Endothelial cell of umbilical vein (primary cell): ENCODE data around the gene CASP2. TPM values are rescaled to one million over a fixed set of nuclear protein-coding genes. Genes with fewer than 3 reads are reported as not detected.

Experiments
- Bru-seq: library from RNA; stranded (reverse); fragments of 400-500 nt; gene quantifications from one replicate; lab custom pipeline; 2021; lab: Mats Ljungman, UMichigan
- BruChase-seq, 2 experiments: library from RNA; stranded (reverse); fragments of 400-500 nt; gene quantifications; one replicate each; lab custom pipeline; 2021; lab: Mats Ljungman, UMichigan
- BruUV-seq: library from RNA; stranded (reverse); fragments of 400-500 nt; replicated peaks from 2 replicates; lab custom pipeline; 2021; lab: Mats Ljungman, UMichigan
- CTCF ChIA-PET: fragments of 300-600, 350-600 bp; sonication (Branson Sonifier 250); formaldehyde crosslinking; loops from one replicate; lab custom pipeline; 2021; ENCODE audit warnings: antibody characterized with exemption, inconsistent platforms; lab: Charles Lee
- POLR2A ChIA-PET: fragments of 300-600, 350-600 bp; sonication (Branson Sonifier 250); formaldehyde crosslinking; loops from one replicate; lab custom pipeline; 2021; ENCODE audit warnings: antibody characterized with exemption, inconsistent platforms; lab: Charles Lee
- DNase-seq: peaks from one replicate; pipeline ENCODE4 v3.0.0-alpha.2; 2011; ENCODE audit warnings: low read depth, low spot score
- FAIRE-seq: peaks from 2 replicates; lab custom pipeline; 2011; peaks lifted over from hg19 to GRCh38; lab: Jason Lieb, UNC
- H2AFZ ChIP-seq: 2 replicates; pipeline ENCODE4 v1.6.0; 2012; ENCODE audit warnings: low read depth, low read length, control low read depth, inconsistent platforms
- H3K27ac ChIP-seq: 2 replicates; pipeline ENCODE4 v1.5.1; 2011; ENCODE audit warnings: low read depth, mild to moderate bottlenecking, control low read depth, low read length, moderate library complexity; ENCODE audit not compliant: insufficient read depth
- H3K27me3 ChIP-seq, 2 experiments: 2 replicates each; pipeline versions ENCODE4 v1.6.0 to v1.6.1; 2011; ENCODE audit warnings: low read length in 2 of 2, mixed read lengths in 1 of 2; ENCODE audit not compliant: control insufficient read depth in 2 of 2, insufficient read depth in 2 of 2
- H3K36me3 ChIP-seq, 2 experiments: 2 replicates in 1 of 2; 3 replicates in 1 of 2; pipeline ENCODE4 v1.5.1; 2011; ENCODE audit warnings: low read length in 2 of 2, mild to moderate bottlenecking in 1 of 2, moderate library complexity in 1 of 2; ENCODE audit not compliant: control insufficient read depth in 2 of 2, insufficient read depth in 2 of 2; ENCODE audit errors: extremely low read depth in 1 of 2
- H3K4me1 ChIP-seq: 3 replicates; pipeline ENCODE4 v1.5.1; 2011; ENCODE audit warnings: mild to moderate bottlenecking, low read length; ENCODE audit not compliant: control insufficient read depth, insufficient read depth; ENCODE audit errors: extremely low read depth
- H3K4me2 ChIP-seq: 2 replicates; pipeline ENCODE4 v1.6.1; 2011; ENCODE audit warnings: low read length, control low read depth, mixed read lengths; ENCODE audit not compliant: insufficient read depth
- H3K4me3 ChIP-seq, 3 experiments: fragments of 200-600 bp in 1 of 3; sonication (generic), shearing (Covaris generic) in 1 of 3; replicated peaks in 1 of 3; 2 replicates each; pipeline ENCODE4 v1.5.1; 2011 to 2016; ENCODE audit warnings: control low read depth in 3 of 3, low read length in 3 of 3, mild to moderate bottlenecking in 2 of 3, inconsistent platforms in 1 of 3, low read depth in 1 of 3, moderate library complexity in 1 of 3; ENCODE audit not compliant: insufficient read depth in 1 of 3
- H3K79me2 ChIP-seq: 2 replicates; pipeline ENCODE4 v1.6.0; 2012; ENCODE audit warnings: low read length, inconsistent platforms; ENCODE audit not compliant: control insufficient read depth, insufficient read depth
- H3K9ac ChIP-seq: replicated peaks from 2 replicates; pipeline ENCODE3; 2011; ENCODE audit warnings: low read length, control low read depth; ENCODE audit not compliant: insufficient read depth; ENCODE audit errors: extremely low read depth
- H3K9me1 ChIP-seq: replicated peaks from 3 replicates; pipeline ENCODE4 v1.6.0; 2011; ENCODE audit warnings: mild to moderate bottlenecking, low read length; ENCODE audit not compliant: control insufficient read depth, insufficient read depth; ENCODE audit errors: extremely low read depth
- H3K9me3 ChIP-seq: replicated peaks from 2 replicates; pipeline ENCODE4 v1.5.1; 2012; ENCODE audit warnings: low read length, inconsistent platforms; ENCODE audit not compliant: control insufficient read depth, insufficient read depth
- H4K20me1 ChIP-seq: replicated peaks from 2 replicates; pipeline ENCODE3; 2011; ENCODE audit warnings: mild to moderate bottlenecking, low read length; ENCODE audit not compliant: control insufficient read depth, insufficient read depth; ENCODE audit errors: extremely low read depth
- EZH2 ChIP-seq: IDR thresholded peaks from 2 replicates; pipeline ENCODE4 v1.6.1; 2012; ENCODE audit warnings: borderline replicate concordance, low read depth, mild to moderate bottlenecking, moderate library complexity, low read length, inconsistent platforms; ENCODE audit not compliant: severe bottlenecking
- FOS ChIP-seq: IDR thresholded peaks from 2 replicates; pipeline ENCODE4 v1.6.1; 2011; ENCODE audit warnings: mild to moderate bottlenecking, low read length, moderate library complexity, borderline replicate concordance; ENCODE audit not compliant: insufficient read depth
- GATA2 ChIP-seq: IDR thresholded peaks from 2 replicates; pipeline ENCODE4 v1.7.0; 2011; ENCODE audit warnings: low read depth, mild to moderate bottlenecking, moderate library complexity, mixed read lengths, low read length; ENCODE audit not compliant: insufficient read length, insufficient read depth
- JUN ChIP-seq: IDR thresholded peaks from 2 replicates; pipeline ENCODE4 v1.6.1; 2011; ENCODE audit warnings: borderline replicate concordance, low read depth; ENCODE audit not compliant: insufficient read length, insufficient read depth
- MYC ChIP-seq: IDR thresholded peaks from one replicate; pipeline ENCODE4 v1.6.1; 2011; ENCODE audit warnings: mild to moderate bottlenecking, low read depth, low read length
- POLR2A ChIP-seq: IDR thresholded peaks from 2 replicates; pipeline ENCODE4 v1.6.1; 2012; ENCODE audit warnings: low read depth, mild to moderate bottlenecking, control low read depth, low read length
- POLR2AphosphoS5 ChIP-seq: IDR thresholded peaks from 2 replicates; pipeline ENCODE4 v1.6.1; 2012; ENCODE audit warnings: low read depth, mild to moderate bottlenecking, control low read depth, low read length, moderate library complexity; ENCODE audit not compliant: insufficient read depth
- dilution Hi-C: fragments of 300-500 bp; cut with MboI; formaldehyde crosslinking; loops from one replicate; pipeline ENCODE4 v1.15.0; 2019; ENCODE audit warnings: low sequenced_read_pairs; ENCODE audit not compliant: extremely low pct_ligation_motif_present
- intact Hi-C: fragments of 100-400 bp; cut with micrococcal nuclease; formaldehyde crosslinking; loops from one replicate; pipeline ENCODE4 v1.10.0; 2022
- long read RNA-seq: library from polyadenylated mRNA; stranded (forward); transcript quantifications from one replicate; pipeline ENCODE4 v2.0.0, GENCODE V29; 2021
- polyA minus RNA-seq, 3 experiments: library from RNA; depleted of rRNA, polyadenylated mRNA; stranded (reverse); fragments of >200 nt; gene quantifications; 1 replicate in 1 of 3; 2 replicates in 2 of 3; pipeline ENCODE4 v1.2.3, GENCODE V29; 2011
- polyA plus RNA-seq, 4 experiments: library from polyadenylated mRNA; depleted of rRNA in 3 of 4; stranded (reverse) in 3 of 4; unstranded in 1 of 4; fragments of >200 nt; gene quantifications; 2 replicates each; pipeline versions ENCODE4 v1.2.1 to v1.2.3, GENCODE V29; 2011 to 2012; ENCODE audit warnings: missing spikeins in 1 of 4
- total RNA-seq: library from RNA; stranded (reverse); gene quantifications from 2 replicates; pipeline ENCODE4 v1.2.3, GENCODE V29; 2021
- TF ChIP-seq, protein P1 (sequence below): IDR thresholded peaks from 2 replicates; pipeline ENCODE4 v1.6.1; 2011; ENCODE audit not compliant: insufficient read depth, insufficient read length
- TF ChIP-seq, protein P2 (sequence below), 2 donors: IDR thresholded peaks; 1 replicate in 1 of 2; 2 replicates in 1 of 2; pipeline ENCODE4 v1.5.1; 2011; ENCODE audit warnings: low read length in 2 of 2, mild to moderate bottlenecking in 2 of 2, moderate library complexity in 2 of 2, control low read depth in 1 of 2, inconsistent platforms in 1 of 2, low read depth in 1 of 2; ENCODE audit not compliant: insufficient read depth in 1 of 2; ENCODE audit errors: extremely low read depth in 1 of 2

CASP2 gene
- 57.9 and 61.7 TPM in 2 replicates for total RNA-seq
- 31.8 and 36.3 TPM in 2 replicates for polyA plus RNA-seq
- polyA plus RNA-seq (2011; cell fraction: cytosol; rRNA removed), result 22.5 and 24.1 TPM in 2 replicates
- 68.8 and 87.4 TPM in 2 replicates for polyA plus RNA-seq (2011; cell fraction: nucleus; rRNA removed)
- polyA plus RNA-seq (2012), result 16.5 and 20.8 TPM in 2 replicates
- polyA minus RNA-seq, result 103 and 118 TPM in 2 replicates
- 35.8 TPM for polyA minus RNA-seq (2011; cell fraction: cytosol; rRNA and poly(A)+ RNA removed)
- 53.8 and 95.0 TPM in 2 replicates for polyA minus RNA-seq (2011; cell fraction: nucleus; rRNA and poly(A)+ RNA removed)
- Bru-seq, nascent RNA, result percentile 97 among the genes with signal in this experiment
- BruChase-seq, experiment 1, labeled RNA remaining after a 6-hour chase, result percentile 95 among the genes with signal in this experiment
- percentile 95 among the genes with signal in this experiment for BruChase-seq, experiment 2, labeled RNA remaining after a 2-hour chase
- long read RNA-seq, full-length matches to known transcripts, result 30 of 44 reads
- long read RNA-seq, partial matches to known transcripts, result 2 of 44 reads
- long read RNA-seq, other reads (novel, unspliced or antisense), result 12 of 44 reads

DNA sequence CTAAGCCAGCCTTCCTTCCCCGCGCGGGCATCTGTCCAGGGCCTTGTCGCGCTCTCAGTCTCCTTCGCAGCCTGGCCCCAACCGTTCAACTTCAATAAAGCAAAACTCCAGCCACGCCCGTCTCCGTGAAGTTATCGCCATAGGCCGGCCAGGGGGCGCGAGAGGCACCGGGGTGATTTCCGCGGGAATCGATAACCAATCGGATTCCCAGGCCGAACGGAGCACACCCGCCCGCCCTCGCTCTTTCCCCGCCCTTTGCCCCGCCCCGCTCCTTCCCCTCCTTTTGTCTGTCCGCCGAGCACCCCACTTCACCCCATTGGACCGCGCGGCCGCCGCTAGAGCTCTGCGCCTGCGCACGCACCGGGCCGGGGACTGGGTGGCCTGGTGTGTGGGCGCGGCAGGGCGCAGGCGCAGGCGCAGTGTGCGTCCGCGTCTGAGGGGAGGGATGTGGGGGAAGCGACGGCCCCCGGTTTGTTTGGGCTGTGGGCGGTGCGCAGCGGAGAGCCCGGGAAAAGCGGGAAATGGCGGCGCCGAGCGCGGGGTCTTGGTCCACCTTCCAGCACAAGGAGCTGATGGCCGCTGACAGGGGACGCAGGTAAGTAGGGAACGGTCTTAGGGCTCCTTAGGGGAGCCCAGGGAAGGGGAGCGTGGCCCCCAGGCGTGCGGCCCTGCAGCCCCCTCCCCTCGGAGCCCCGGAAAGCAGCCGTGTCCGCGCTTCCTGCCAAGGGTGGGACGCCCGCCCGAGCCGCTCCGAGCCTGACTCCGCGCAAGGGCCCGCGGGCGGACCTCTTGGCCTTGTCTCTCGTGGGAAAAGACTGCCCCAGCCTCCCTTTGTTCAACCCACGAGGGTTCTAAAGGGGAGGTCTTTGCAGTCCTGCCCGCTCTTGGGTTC is at the start of gene CASP2:
Gene CASP2 (plus strand): TSS at position 417 of the 892 bp plus-strand sequence. CDS start 105 bp downstream, at position 522.
- Histone ChIP-seq H3K4me2 (peak within 1 kb of the TSS; percentile 68), H2AFZ (peak within 1 kb of the TSS; percentile 87), H3K9me3 (no peaks in the 10 kb centered on the region), H3K27ac (peak within 1 kb of the TSS; percentile 91), H3K9me1 (no peaks in the 10 kb centered on the region), H3K36me3 (peaks cover 2 to 8% of the 10 kb centered on the region in 2 experiments), H3K4me3 (peak within 1 kb of the TSS; percentile 81 to 97 (median 91)), H3K79me2 (peaks cover 36% of the 10 kb centered on the region), H3K9ac (peak within 1 kb of the TSS; percentile 98), H3K27me3 (no peaks in the 10 kb centered on the region), H3K4me1 (peaks cover 24% of the 10 kb centered on the region), H4K20me1 (no peaks in the 10 kb centered on the region)
- dilution Hi-C loops, result no loop called here
- intact Hi-C loops, result loop anchor here (1.0 to 5.0 kb wide), 6 partner anchors 8 to 211 kb away; partner anchors contain the start of gene GSTK1
- no TSS peak for BruUV-seq
- CTCF ChIA-PET, result interaction anchor here (0.6 to 1.5 kb wide), 14 partner anchors 8 to 701 kb away, joined by 3 to 11 read pairs (median 5); partner anchors contain the start of gene GSTK1
- TF ChIP-seq, protein P1, sequence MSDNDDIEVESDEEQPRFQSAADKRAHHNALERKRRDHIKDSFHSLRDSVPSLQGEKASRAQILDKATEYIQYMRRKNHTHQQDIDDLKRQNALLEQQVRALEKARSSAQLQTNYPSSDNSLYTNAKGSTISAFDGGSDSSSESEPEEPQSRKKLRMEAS, result peak; percentile 88
- TF ChIP-seq POLR2AphosphoS5 (peak; percentile 58), EZH2 (no peak), MYC (no peak), POLR2A (peak; percentile 67), JUN (no peak), GATA2 (no peak), FOS (no peak)
- TF ChIP-seq, protein P2, sequence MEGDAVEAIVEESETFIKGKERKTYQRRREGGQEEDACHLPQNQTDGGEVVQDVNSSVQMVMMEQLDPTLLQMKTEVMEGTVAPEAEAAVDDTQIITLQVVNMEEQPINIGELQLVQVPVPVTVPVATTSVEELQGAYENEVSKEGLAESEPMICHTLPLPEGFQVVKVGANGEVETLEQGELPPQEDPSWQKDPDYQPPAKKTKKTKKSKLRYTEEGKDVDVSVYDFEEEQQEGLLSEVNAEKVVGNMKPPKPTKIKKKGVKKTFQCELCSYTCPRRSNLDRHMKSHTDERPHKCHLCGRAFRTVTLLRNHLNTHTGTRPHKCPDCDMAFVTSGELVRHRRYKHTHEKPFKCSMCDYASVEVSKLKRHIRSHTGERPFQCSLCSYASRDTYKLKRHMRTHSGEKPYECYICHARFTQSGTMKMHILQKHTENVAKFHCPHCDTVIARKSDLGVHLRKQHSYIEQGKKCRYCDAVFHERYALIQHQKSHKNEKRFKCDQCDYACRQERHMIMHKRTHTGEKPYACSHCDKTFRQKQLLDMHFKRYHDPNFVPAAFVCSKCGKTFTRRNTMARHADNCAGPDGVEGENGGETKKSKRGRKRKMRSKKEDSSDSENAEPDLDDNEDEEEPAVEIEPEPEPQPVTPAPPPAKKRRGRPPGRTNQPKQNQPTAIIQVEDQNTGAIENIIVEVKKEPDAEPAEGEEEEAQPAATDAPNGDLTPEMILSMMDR (IDR thresholded peaks at IDR 0.05; ENCODE audit: extremely low read depth in 1 of 2, insufficient read depth in 1 of 2, low read depth in 1 of 2, low read length in 2 of 2), result peak in 1 of 2 donors; percentile 40
- DNase-seq (peak; percentile 99), FAIRE-seq (peak; percentile 97)
- POLR2A ChIA-PET, result interaction anchor here (0.8 to 1.4 kb wide), 8 partner anchors 8 to 98 kb away, joined by 3 to 7 read pairs (median 3); partner anchors contain the start of gene GSTK1
